MCF 10A (cell line): ENCODE data around the gene P2RX6. TPM values are rescaled to one million over a fixed set of nuclear protein-coding genes. Genes with fewer than 3 reads are reported as not detected.

Experiments used
- BruUV-seq: library from RNA; stranded (reverse); fragments of 400-500 nt; replicated peaks from 2 replicates; lab custom pipeline; 2021; lab: Mats Ljungman, UMichigan
- CTCF ChIA-PET: fragments of 300-600 bp; sonication (Branson Sonifier 250); formaldehyde crosslinking; extraction: SDS; loops from one replicate; lab custom pipeline; 2021; ENCODE audit warnings: antibody characterized with exemption, inconsistent platforms; lab: Yijun Ruan, JAX
- POLR2A ChIA-PET: fragments of 300-600, 350-650 bp; sonication (Branson Sonifier 250); formaldehyde crosslinking; extraction: SDS; loops from one replicate; lab custom pipeline; 2020; ENCODE audit warnings: antibody characterized with exemption, inconsistent platforms; lab: Yijun Ruan, JAX
- DNase-seq: peaks from one replicate; pipeline ENCODE4 v3.0.0-alpha.2; 2018; ENCODE audit not compliant: unreplicated experiment
- H3K27ac Mint-ChIP-seq: one replicate; pipeline ENCODE4 v1.8.0; 2022; ENCODE audit warnings: mild to moderate bottlenecking, low read depth, mixed read lengths; ENCODE audit not compliant: unreplicated experiment
- H3K27me3 Mint-ChIP-seq: one replicate; pipeline ENCODE4 v1.8.0; 2022; ENCODE audit warnings: mixed read lengths; ENCODE audit not compliant: insufficient read depth, unreplicated experiment
- H3K36me3 Mint-ChIP-seq: one replicate; pipeline ENCODE4 v1.8.0; 2022; ENCODE audit warnings: mild to moderate bottlenecking, moderate library complexity, mixed read lengths; ENCODE audit not compliant: insufficient read depth, unreplicated experiment
- H3K4me1 Mint-ChIP-seq: one replicate; pipeline ENCODE4 v1.8.0; 2022; ENCODE audit warnings: mixed read lengths; ENCODE audit not compliant: insufficient read depth, unreplicated experiment
- H3K4me3 Mint-ChIP-seq: one replicate; pipeline ENCODE4 v1.8.0; 2022; ENCODE audit warnings: mild to moderate bottlenecking, moderate library complexity, mixed read lengths; ENCODE audit not compliant: unreplicated experiment
- H3K9me3 Mint-ChIP-seq: one replicate; pipeline ENCODE4 v1.8.0; 2022; ENCODE audit warnings: mixed read lengths; ENCODE audit not compliant: unreplicated experiment
- intact Hi-C: fragments of 100-400 bp; cut with micrococcal nuclease; formaldehyde crosslinking; loops from 2 replicates; pipeline ENCODE4 v1.14.1; 2022
- total RNA-seq: library from RNA; stranded (reverse); gene quantifications from 2 replicates; pipeline ENCODE4 v1.2.3, GENCODE V29; 2022
- TF ChIP-seq, protein P1 (sequence below): fragments of 200-600 bp; IDR thresholded peaks from one replicate; pipeline ENCODE4 v1.8.0; 2022; ENCODE audit warnings: antibody characterized with exemption, mild to moderate bottlenecking; ENCODE audit not compliant: unreplicated experiment

P2RX6 gene
- total RNA-seq, 1 experiment from 2014 or later, result 0.19 TPM

DNA sequence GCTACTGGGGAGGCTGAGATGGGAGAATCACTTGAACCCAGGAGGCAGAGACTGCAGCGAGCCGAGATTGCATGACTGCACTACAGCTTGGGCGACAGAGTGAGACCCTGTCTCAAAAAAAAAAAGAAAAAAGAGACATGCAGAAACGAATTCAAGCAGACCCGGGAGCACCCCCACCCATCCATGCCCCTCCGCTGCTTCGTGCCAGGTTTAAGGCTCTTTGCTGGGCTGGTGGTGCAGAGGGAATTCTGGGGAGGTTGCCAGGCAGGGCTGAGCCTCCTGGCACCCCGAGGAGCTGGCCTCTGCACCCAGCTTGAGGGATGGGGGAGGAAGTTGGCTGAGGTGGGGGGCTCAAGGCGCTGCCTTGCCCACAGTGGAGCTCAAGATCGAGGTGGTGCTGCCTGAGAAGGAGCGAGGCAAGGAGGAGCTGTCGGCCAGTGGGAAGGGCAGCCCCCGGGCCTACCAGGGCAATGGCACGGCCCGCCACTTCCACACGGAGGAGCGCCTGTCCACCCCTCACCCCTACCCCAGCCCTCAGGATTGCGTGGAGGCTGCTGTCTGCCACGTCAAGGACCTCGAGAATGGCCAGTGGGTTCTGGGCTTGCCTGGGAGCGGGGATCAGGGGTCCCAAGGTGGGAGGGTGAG lies 41.9 kb upstream of the P2RX6 start:
- no TSS peak for BruUV-seq
- no peaks in the 10 kb centered on the region for H3K27me3 Mint-ChIP-seq
- no peaks in the 10 kb centered on the region for H3K9me3 Mint-ChIP-seq
- no peak overlapping the region for H3K4me3 Mint-ChIP-seq
- ChIA-PET POLR2A (interaction anchor here (0.7 kb wide), 1 partner anchor 10 kb away, joined by 3 read pairs; no protein-coding TSS in a partner anchor), CTCF (interaction anchor here (0.8 to 1.7 kb wide), 2 partner anchors 24 to 30 kb away, joined by 3 read pairs; no protein-coding TSS in a partner anchor)
- intact Hi-C loops, result no loop called here
- TF ChIP-seq, protein P1, sequence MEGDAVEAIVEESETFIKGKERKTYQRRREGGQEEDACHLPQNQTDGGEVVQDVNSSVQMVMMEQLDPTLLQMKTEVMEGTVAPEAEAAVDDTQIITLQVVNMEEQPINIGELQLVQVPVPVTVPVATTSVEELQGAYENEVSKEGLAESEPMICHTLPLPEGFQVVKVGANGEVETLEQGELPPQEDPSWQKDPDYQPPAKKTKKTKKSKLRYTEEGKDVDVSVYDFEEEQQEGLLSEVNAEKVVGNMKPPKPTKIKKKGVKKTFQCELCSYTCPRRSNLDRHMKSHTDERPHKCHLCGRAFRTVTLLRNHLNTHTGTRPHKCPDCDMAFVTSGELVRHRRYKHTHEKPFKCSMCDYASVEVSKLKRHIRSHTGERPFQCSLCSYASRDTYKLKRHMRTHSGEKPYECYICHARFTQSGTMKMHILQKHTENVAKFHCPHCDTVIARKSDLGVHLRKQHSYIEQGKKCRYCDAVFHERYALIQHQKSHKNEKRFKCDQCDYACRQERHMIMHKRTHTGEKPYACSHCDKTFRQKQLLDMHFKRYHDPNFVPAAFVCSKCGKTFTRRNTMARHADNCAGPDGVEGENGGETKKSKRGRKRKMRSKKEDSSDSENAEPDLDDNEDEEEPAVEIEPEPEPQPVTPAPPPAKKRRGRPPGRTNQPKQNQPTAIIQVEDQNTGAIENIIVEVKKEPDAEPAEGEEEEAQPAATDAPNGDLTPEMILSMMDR, result no peak
- H3K4me1 Mint-ChIP-seq, result no peaks in the 10 kb centered on the region
- H3K36me3 Mint-ChIP-seq, result no peaks in the 10 kb centered on the region
- H3K27ac Mint-ChIP-seq, result no peak overlapping the region
- DNase-seq, result no peak

DNA sequence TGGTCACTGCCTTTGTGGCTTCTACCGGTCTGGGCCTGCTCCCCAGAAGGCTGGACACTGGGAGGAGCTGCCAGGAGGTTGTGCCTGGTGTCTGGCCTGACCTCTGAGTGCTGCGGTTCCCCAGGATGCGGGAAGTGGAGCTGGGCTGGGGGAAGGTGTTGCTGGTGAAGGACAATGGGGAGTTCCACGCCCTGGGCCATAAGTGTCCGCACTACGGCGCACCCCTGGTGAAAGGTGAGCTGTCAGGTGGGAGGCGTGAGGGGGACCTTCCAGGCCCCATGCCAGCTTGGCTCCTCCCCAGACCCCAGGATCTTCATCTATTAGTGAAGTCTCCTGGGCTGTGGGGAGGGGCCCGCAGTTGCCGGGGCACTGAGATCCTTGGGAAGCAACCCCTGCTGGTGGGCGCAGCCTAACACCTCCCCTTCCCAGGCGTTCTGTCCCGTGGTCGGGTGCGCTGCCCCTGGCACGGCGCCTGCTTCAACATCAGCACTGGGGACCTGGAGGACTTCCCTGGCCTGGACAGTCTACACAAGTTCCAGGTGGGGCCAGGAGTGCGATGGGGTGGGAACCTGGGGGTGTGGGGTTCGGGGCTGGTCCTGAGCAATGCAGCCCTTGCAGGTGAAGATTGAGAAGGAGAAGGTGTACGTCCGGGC lies 41.2 kb upstream of the P2RX6 start:
- Mint-ChIP-seq H3K27ac (no peak overlapping the region), H3K9me3 (peaks cover 2% of the 10 kb centered on the region), H3K27me3 (no peaks in the 10 kb centered on the region), H3K4me3 (no peak overlapping the region), H3K4me1 (no peaks in the 10 kb centered on the region), H3K36me3 (peaks cover 6% of the 10 kb centered on the region)
- intact Hi-C loops, result no loop called here
- TF ChIP-seq, protein P1, result no peak
- BruUV-seq, result no TSS peak
- ChIA-PET POLR2A (no interaction called here), CTCF (interaction anchor here (0.6 to 1.7 kb wide), 3 partner anchors 25 to 92 kb away, joined by 3 read pairs; no protein-coding TSS in a partner anchor)
- no peak for DNase-seq

DNA sequence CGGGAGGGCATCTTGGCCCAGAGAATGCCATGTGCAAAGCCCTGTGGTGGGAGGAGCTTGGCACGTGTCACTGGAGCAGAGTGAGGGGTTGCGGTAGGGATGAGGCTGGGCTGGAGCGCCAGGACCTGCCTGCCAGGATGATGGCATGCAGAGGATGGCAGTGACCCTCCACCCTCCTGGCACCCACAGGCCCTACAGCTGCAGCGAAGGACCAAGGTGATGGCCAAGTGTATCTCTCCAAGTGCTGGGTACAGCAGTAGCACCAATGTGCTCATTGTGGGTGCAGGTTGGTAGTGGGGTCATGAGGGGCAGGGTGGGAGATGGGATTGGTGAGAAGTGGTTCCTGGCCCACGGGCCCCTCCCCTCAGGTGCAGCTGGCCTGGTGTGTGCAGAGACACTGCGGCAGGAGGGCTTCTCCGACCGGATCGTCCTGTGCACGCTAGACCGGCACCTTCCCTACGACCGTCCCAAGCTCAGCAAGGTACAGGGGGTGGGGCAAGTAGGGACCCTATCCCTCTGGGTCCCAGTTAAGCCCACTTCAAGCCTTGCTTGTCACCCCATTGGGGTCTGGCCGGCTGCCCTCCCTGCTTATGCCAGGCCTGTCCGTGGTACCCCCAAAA lies 40.5 kb upstream of the P2RX6 start:
- POLR2A ChIA-PET, result no interaction called here
- H3K9me3 Mint-ChIP-seq, result peaks cover 8% of the 10 kb centered on the region
- CTCF ChIA-PET, result interaction anchor here (0.6 to 1.7 kb wide), 3 partner anchors 28 to 99 kb away, joined by 3 read pairs; no protein-coding TSS in a partner anchor

More for the DNA sequence above, 40.5 kb upstream of the P2RX6 start:
- no peak for DNase-seq
- Mint-ChIP-seq H3K27me3 (no peaks in the 10 kb centered on the region), H3K4me1 (no peaks in the 10 kb centered on the region), H3K36me3 (peaks cover 6% of the 10 kb centered on the region), H3K27ac (no peak overlapping the region), H3K4me3 (no peak overlapping the region)
- TF ChIP-seq, protein P1, result no peak
- intact Hi-C loops, result no loop called here
- BruUV-seq, result no TSS peak
